ENCODE results near the gene CMSS1. TPM values are rescaled to one million over a fixed set of nuclear protein-coding genes. Genes with fewer than 3 reads are reported as not detected.
"Not testable (repeated sequence)": the region's sequence is repeated elsewhere in the genome, so short reads cannot be mapped to it uniquely, and the experiment has no call there.

Gene CMSS1
- polyA plus RNA-seq, 1 donor: 25.0 TPM

DNA sequence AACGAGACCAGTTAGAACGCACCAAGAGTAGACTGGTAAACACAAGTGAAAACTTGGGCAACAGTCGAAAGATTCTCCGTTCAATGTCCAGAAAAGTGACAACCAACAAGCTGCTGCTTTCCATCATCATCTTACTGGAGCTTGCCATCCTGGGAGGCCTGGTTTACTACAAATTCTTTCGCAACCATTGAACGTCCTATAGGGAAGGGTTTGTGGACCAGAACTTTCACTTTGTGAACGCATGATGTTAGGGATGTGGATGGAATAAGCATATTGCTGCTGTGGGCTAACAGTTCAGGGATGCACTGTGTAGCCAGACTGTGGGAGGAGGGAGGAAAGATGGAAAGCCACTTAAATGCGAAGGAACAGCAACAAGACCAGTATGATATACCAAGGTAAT is 408.2 kb downstream of the CMSS1 start:
- no peak for DNase-seq (ENCODE audit: low read depth)

GRCh38 chr3:100226712-100227429 is 409.2 kb downstream of the CMSS1 start:
- no peak for DNase-seq (ENCODE audit: low read depth)

- peak; percentile 81 for DNase-seq (ENCODE audit: low read depth)
Measured at GRCh38 chr3:100227511-100227921, 409.9 kb downstream of the CMSS1 start.

DNA sequence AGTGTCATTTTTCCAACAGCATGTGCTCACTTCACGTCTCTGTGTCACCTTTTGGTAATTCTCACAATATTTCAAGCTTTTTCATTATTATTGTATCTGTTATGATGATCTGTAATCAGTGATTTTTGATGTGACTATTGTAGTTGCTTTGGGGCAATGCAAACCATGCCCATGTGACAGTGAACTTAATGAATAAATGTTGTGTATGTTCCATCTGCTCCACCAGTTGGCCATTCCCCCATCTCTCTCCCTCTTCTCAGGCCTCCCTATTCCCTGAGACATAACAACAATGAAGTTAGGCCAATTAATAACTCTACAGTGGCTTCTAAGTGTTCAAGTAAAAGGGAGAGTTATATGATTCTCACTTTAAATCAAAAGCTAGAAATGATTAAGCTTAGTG is 410.6 kb downstream of the CMSS1 start:
- DNase-seq (ENCODE audit: low read depth): no peak

DNA sequence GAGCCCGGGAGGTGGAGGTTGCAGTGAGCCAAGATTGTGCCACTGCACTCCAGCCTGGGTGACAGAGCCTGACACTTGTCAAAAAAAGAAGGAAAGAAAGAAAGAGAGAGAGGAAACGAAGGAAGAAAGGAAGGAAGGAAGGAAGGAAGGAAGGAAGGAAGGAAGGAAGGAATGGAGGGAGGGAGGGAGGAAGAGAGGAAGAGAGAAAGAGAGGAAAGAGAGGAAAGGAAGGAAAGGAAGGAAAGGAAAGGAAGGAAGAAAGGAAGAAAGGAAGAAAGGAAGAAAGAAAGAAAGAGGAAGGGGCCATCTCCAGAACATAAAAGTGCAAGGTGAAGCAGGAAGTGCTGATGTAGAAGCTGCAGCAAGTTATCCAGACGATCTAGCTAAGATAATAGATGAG is 411.5 kb downstream of the CMSS1 start:
- not testable (repeated sequence) for DNase-seq (ENCODE audit: low read depth)

- DNase-seq (ENCODE audit: low read depth): no peak
Measured at GRCh38 chr3:100230710-100231109, 413.0 kb downstream of the CMSS1 start.

Other genes starting within 250 kb of the CMSS1 start
- gene COL8A1, start 179.3 kb upstream of the CMSS1 start, polyA plus RNA-seq (ENCODE audit: insufficient read length): 1.1 TPM